Endothelial cell of umbilical vein (primary cell): ENCODE results near the gene OR2V1. TPM values are rescaled to one million over a fixed set of nuclear protein-coding genes. Genes with fewer than 3 reads are reported as not detected.

Experiments used
- BruUV-seq: library from RNA; stranded (reverse); fragments of 400-500 nt; replicated peaks from 2 replicates; lab custom pipeline; 2021; lab: Mats Ljungman, UMichigan
- CTCF ChIA-PET: fragments of 300-600, 350-600 bp; sonication (Branson Sonifier 250); formaldehyde crosslinking; loops from one replicate; lab custom pipeline; 2021; ENCODE audit warnings: antibody characterized with exemption, inconsistent platforms; lab: Charles Lee
- POLR2A ChIA-PET: fragments of 300-600, 350-600 bp; sonication (Branson Sonifier 250); formaldehyde crosslinking; loops from one replicate; lab custom pipeline; 2021; ENCODE audit warnings: antibody characterized with exemption, inconsistent platforms; lab: Charles Lee
- DNase-seq: peaks from one replicate; pipeline ENCODE4 v3.0.0-alpha.2; 2011; ENCODE audit warnings: low read depth, low spot score
- FAIRE-seq: peaks from 2 replicates; lab custom pipeline; 2011; peaks lifted over from hg19 to GRCh38; lab: Jason Lieb, UNC
- H2AFZ ChIP-seq: 2 replicates; pipeline ENCODE4 v1.6.0; 2012; ENCODE audit warnings: low read depth, low read length, control low read depth, inconsistent platforms
- H3K27ac ChIP-seq: 2 replicates; pipeline ENCODE4 v1.5.1; 2011; ENCODE audit warnings: low read depth, mild to moderate bottlenecking, control low read depth, low read length, moderate library complexity; ENCODE audit not compliant: insufficient read depth
- H3K27me3 ChIP-seq, 2 experiments: 2 replicates each; pipeline versions ENCODE4 v1.6.0 to v1.6.1; 2011; ENCODE audit warnings: low read length in 2 of 2, mixed read lengths in 1 of 2; ENCODE audit not compliant: control insufficient read depth in 2 of 2, insufficient read depth in 2 of 2
- H3K36me3 ChIP-seq, 2 experiments: 2 replicates in 1 of 2; 3 replicates in 1 of 2; pipeline ENCODE4 v1.5.1; 2011; ENCODE audit warnings: low read length in 2 of 2, mild to moderate bottlenecking in 1 of 2, moderate library complexity in 1 of 2; ENCODE audit not compliant: control insufficient read depth in 2 of 2, insufficient read depth in 2 of 2; ENCODE audit errors: extremely low read depth in 1 of 2
- H3K4me1 ChIP-seq: 3 replicates; pipeline ENCODE4 v1.5.1; 2011; ENCODE audit warnings: mild to moderate bottlenecking, low read length; ENCODE audit not compliant: control insufficient read depth, insufficient read depth; ENCODE audit errors: extremely low read depth
- H3K4me2 ChIP-seq: 2 replicates; pipeline ENCODE4 v1.6.1; 2011; ENCODE audit warnings: low read length, control low read depth, mixed read lengths; ENCODE audit not compliant: insufficient read depth
- H3K4me3 ChIP-seq, 3 experiments: fragments of 200-600 bp in 1 of 3; sonication (generic), shearing (Covaris generic) in 1 of 3; replicated peaks in 1 of 3; 2 replicates each; pipeline ENCODE4 v1.5.1; 2011 to 2016; ENCODE audit warnings: control low read depth in 3 of 3, low read length in 3 of 3, mild to moderate bottlenecking in 2 of 3, inconsistent platforms in 1 of 3, low read depth in 1 of 3, moderate library complexity in 1 of 3; ENCODE audit not compliant: insufficient read depth in 1 of 3
- H3K79me2 ChIP-seq: 2 replicates; pipeline ENCODE4 v1.6.0; 2012; ENCODE audit warnings: low read length, inconsistent platforms; ENCODE audit not compliant: control insufficient read depth, insufficient read depth
- H3K9ac ChIP-seq: replicated peaks from 2 replicates; pipeline ENCODE3; 2011; ENCODE audit warnings: low read length, control low read depth; ENCODE audit not compliant: insufficient read depth; ENCODE audit errors: extremely low read depth
- H3K9me1 ChIP-seq: replicated peaks from 3 replicates; pipeline ENCODE4 v1.6.0; 2011; ENCODE audit warnings: mild to moderate bottlenecking, low read length; ENCODE audit not compliant: control insufficient read depth, insufficient read depth; ENCODE audit errors: extremely low read depth
- H3K9me3 ChIP-seq: replicated peaks from 2 replicates; pipeline ENCODE4 v1.5.1; 2012; ENCODE audit warnings: low read length, inconsistent platforms; ENCODE audit not compliant: control insufficient read depth, insufficient read depth
- H4K20me1 ChIP-seq: replicated peaks from 2 replicates; pipeline ENCODE3; 2011; ENCODE audit warnings: mild to moderate bottlenecking, low read length; ENCODE audit not compliant: control insufficient read depth, insufficient read depth; ENCODE audit errors: extremely low read depth
- EZH2 ChIP-seq: IDR thresholded peaks from 2 replicates; pipeline ENCODE4 v1.6.1; 2012; ENCODE audit warnings: borderline replicate concordance, low read depth, mild to moderate bottlenecking, moderate library complexity, low read length, inconsistent platforms; ENCODE audit not compliant: severe bottlenecking
- FOS ChIP-seq: IDR thresholded peaks from 2 replicates; pipeline ENCODE4 v1.6.1; 2011; ENCODE audit warnings: mild to moderate bottlenecking, low read length, moderate library complexity, borderline replicate concordance; ENCODE audit not compliant: insufficient read depth
- GATA2 ChIP-seq: IDR thresholded peaks from 2 replicates; pipeline ENCODE4 v1.7.0; 2011; ENCODE audit warnings: low read depth, mild to moderate bottlenecking, moderate library complexity, mixed read lengths, low read length; ENCODE audit not compliant: insufficient read length, insufficient read depth
- JUN ChIP-seq: IDR thresholded peaks from 2 replicates; pipeline ENCODE4 v1.6.1; 2011; ENCODE audit warnings: borderline replicate concordance, low read depth; ENCODE audit not compliant: insufficient read length, insufficient read depth
- MAX ChIP-seq: IDR thresholded peaks from 2 replicates; pipeline ENCODE4 v1.6.1; 2011; ENCODE audit not compliant: insufficient read depth, insufficient read length
- MYC ChIP-seq: IDR thresholded peaks from one replicate; pipeline ENCODE4 v1.6.1; 2011; ENCODE audit warnings: mild to moderate bottlenecking, low read depth, low read length
- POLR2A ChIP-seq: IDR thresholded peaks from 2 replicates; pipeline ENCODE4 v1.6.1; 2012; ENCODE audit warnings: low read depth, mild to moderate bottlenecking, control low read depth, low read length
- dilution Hi-C: fragments of 300-500 bp; cut with MboI; formaldehyde crosslinking; loops from one replicate; pipeline ENCODE4 v1.15.0; 2019; ENCODE audit warnings: low sequenced_read_pairs; ENCODE audit not compliant: extremely low pct_ligation_motif_present
- intact Hi-C: fragments of 100-400 bp; cut with micrococcal nuclease; formaldehyde crosslinking; loops from one replicate; pipeline ENCODE4 v1.10.0; 2022
- polyA plus RNA-seq, 4 experiments: library from polyadenylated mRNA; depleted of rRNA in 3 of 4; stranded (reverse) in 3 of 4; unstranded in 1 of 4; fragments of >200 nt; gene quantifications; 2 replicates each; pipeline versions ENCODE4 v1.2.1 to v1.2.3, GENCODE V29; 2011 to 2012; ENCODE audit warnings: missing spikeins in 1 of 4
- total RNA-seq: library from RNA; stranded (reverse); gene quantifications from 2 replicates; pipeline ENCODE4 v1.2.3, GENCODE V29; 2021
- TF ChIP-seq, protein P1 (sequence below), 2 donors: IDR thresholded peaks; 1 replicate in 1 of 2; 2 replicates in 1 of 2; pipeline ENCODE4 v1.5.1; 2011; ENCODE audit warnings: low read length in 2 of 2, mild to moderate bottlenecking in 2 of 2, moderate library complexity in 2 of 2, control low read depth in 1 of 2, inconsistent platforms in 1 of 2, low read depth in 1 of 2; ENCODE audit not compliant: insufficient read depth in 1 of 2; ENCODE audit errors: extremely low read depth in 1 of 2

The OR2V1 gene
- total and polyA plus RNA-seq, 2 donors (not counting 3 experiments of a cell fraction or from before 2014, with no cell fraction given) = not detected

DNA sequence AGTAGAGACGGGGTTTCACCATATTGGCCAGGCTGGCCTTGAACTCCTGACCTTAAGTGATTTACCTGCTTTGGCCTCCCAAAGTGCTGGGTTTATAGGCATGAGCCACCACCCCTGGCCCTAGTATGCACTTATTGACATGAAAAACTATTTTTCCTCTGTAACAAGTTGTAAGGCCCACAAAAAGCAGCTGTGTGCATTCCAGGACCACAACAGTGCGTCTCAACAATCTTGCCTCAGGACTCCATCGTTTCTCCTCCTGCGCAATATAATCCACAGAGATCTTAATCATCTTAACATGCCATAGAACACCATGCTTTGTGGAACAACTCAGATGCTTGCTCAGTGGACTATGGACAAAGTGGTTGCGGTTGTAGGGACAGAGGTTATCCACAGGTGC is 10.2 kb downstream of the OR2V1 start:
- FAIRE-seq = no peak
- no peaks in the 10 kb centered on the region for H3K9me3 ChIP-seq
- H3K9ac ChIP-seq = no peak overlapping the region
- DNase-seq = no peak
- H3K9me1 ChIP-seq = no peaks in the 10 kb centered on the region
- H2AFZ ChIP-seq = no peak overlapping the region
- H3K27ac ChIP-seq = no peak overlapping the region
- no peak overlapping the region for H3K4me2 ChIP-seq
- no peaks in the 10 kb centered on the region for H3K79me2 ChIP-seq
- H4K20me1 ChIP-seq = no peaks in the 10 kb centered on the region
- no peak overlapping the region for H3K4me3 ChIP-seq
- ChIA-PET CTCF (no interaction called here), POLR2A (no interaction called here)
- BruUV-seq = no TSS peak
- dilution Hi-C loops (no loop called here), intact Hi-C loops (no loop called here)
- no peaks in the 10 kb centered on the region for H3K4me1 ChIP-seq
- H3K36me3 ChIP-seq = no peaks in the 10 kb centered on the region
- H3K27me3 ChIP-seq = peaks cover 7 to 12% of the 10 kb centered on the region in 2 experiments
- TF ChIP-seq FOS = no peak
- no peak for TF ChIP-seq POLR2A
- TF ChIP-seq MAX = no peak
- TF ChIP-seq MYC = no peak
- TF ChIP-seq GATA2 = no peak
- TF ChIP-seq, protein P1, sequence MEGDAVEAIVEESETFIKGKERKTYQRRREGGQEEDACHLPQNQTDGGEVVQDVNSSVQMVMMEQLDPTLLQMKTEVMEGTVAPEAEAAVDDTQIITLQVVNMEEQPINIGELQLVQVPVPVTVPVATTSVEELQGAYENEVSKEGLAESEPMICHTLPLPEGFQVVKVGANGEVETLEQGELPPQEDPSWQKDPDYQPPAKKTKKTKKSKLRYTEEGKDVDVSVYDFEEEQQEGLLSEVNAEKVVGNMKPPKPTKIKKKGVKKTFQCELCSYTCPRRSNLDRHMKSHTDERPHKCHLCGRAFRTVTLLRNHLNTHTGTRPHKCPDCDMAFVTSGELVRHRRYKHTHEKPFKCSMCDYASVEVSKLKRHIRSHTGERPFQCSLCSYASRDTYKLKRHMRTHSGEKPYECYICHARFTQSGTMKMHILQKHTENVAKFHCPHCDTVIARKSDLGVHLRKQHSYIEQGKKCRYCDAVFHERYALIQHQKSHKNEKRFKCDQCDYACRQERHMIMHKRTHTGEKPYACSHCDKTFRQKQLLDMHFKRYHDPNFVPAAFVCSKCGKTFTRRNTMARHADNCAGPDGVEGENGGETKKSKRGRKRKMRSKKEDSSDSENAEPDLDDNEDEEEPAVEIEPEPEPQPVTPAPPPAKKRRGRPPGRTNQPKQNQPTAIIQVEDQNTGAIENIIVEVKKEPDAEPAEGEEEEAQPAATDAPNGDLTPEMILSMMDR (IDR thresholded peaks at IDR 0.05; ENCODE audit: extremely low read depth in 1 of 2, insufficient read depth in 1 of 2, low read depth in 1 of 2, low read length in 2 of 2) = no peak
- TF ChIP-seq EZH2 = no peak
- TF ChIP-seq JUN = no peak
